ENCODE data around the gene OGFOD1. TPM values are rescaled to one million over a fixed set of nuclear protein-coding genes. Genes with fewer than 3 reads are reported as not detected.
A peak's percentile ranks its signal among the peaks of the same experiment; 100 is the strongest.

The OGFOD1 gene
- polyA plus RNA-seq, 1 donor (not counting 4 experiments of a cell fraction or from before 2014, with no cell fraction given): 70.5 TPM

DNA sequence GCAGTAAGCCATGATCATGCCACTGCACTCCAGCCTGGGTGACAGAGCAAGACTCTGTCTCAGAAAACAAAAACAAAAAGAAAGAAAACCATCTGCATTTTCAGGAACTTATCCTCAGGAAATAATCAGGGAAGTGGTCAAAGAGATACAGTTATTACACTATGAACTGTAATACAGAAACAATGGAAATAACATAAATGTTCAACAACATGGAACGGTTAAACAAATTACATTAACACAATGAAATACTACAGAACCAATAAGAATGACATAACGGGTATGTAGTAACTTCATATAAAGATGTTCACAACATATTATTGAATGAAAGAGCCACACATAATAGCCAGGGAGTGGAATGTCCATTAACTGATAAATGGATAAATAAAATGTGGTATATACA lies 61.7 kb downstream of the OGFOD1 start:
- dilution Hi-C loops (cut with MboI; ENCODE audit: extremely low pct_ligation_motif_present, low sequenced_read_pairs): no loop called here
- no peaks in the 10 kb centered on the region for H3K9me3 ChIP-seq (ENCODE audit: control insufficient read depth, low read depth, low read length)
- TF ChIP-seq EZH2 (IDR thresholded peaks at IDR 0.05; ENCODE audit: low read length): no peak
- TF ChIP-seq, protein P1, sequence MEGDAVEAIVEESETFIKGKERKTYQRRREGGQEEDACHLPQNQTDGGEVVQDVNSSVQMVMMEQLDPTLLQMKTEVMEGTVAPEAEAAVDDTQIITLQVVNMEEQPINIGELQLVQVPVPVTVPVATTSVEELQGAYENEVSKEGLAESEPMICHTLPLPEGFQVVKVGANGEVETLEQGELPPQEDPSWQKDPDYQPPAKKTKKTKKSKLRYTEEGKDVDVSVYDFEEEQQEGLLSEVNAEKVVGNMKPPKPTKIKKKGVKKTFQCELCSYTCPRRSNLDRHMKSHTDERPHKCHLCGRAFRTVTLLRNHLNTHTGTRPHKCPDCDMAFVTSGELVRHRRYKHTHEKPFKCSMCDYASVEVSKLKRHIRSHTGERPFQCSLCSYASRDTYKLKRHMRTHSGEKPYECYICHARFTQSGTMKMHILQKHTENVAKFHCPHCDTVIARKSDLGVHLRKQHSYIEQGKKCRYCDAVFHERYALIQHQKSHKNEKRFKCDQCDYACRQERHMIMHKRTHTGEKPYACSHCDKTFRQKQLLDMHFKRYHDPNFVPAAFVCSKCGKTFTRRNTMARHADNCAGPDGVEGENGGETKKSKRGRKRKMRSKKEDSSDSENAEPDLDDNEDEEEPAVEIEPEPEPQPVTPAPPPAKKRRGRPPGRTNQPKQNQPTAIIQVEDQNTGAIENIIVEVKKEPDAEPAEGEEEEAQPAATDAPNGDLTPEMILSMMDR (optimal IDR thresholded peaks at IDR 0.05 in 1 of 3, IDR thresholded peaks at IDR 0.05 in 1 of 3, conservative IDR thresholded peaks at IDR 0.05 in 1 of 3; ENCODE audit: extremely low read depth in 1 of 3, insufficient read depth in 2 of 3, low read length in 3 of 3): no peak
- no peak overlapping the region for H2AFZ ChIP-seq (ENCODE audit: control insufficient read depth, low read length)
- no peak overlapping the region for H3K4me2 ChIP-seq (ENCODE audit: control insufficient read depth, extremely low read depth, insufficient read depth, low read depth, low read length)
- H3K36me3 ChIP-seq (ENCODE audit: control insufficient read depth in 2 of 2, extremely low read depth in 1 of 2, insufficient read depth in 2 of 2, low read length in 2 of 2): peaks cover 6% of the 10 kb centered on the region in 2 experiments
- DNase-seq (ENCODE audit: low read depth, low spot score) (no peak), FAIRE-seq (no peak)
- H4K20me1 ChIP-seq (ENCODE audit: control insufficient read depth, extremely low read depth, insufficient read depth, low read length): no peaks in the 10 kb centered on the region
- H3K9ac ChIP-seq (ENCODE audit: control insufficient read depth, extremely low read depth, insufficient read depth, low read length): no peak overlapping the region
- H3K79me2 ChIP-seq (ENCODE audit: control insufficient read depth, insufficient read depth, low read length): peaks cover 11% of the 10 kb centered on the region
- no peak overlapping the region for H3K27ac ChIP-seq (ENCODE audit: control insufficient read depth, insufficient read depth, low read length)
- peaks cover 2% of the 10 kb centered on the region for H3K9me1 ChIP-seq (ENCODE audit: control insufficient read depth, extremely low read depth, insufficient read depth, low read length)
- no peak overlapping the region for H3K4me3 ChIP-seq (ENCODE audit: control insufficient read depth in 2 of 3, extremely low read depth in 1 of 3, insufficient read depth in 2 of 3, low read depth in 1 of 3, low read length in 3 of 3)
- H3K4me1 ChIP-seq (ENCODE audit: control insufficient read depth, extremely low read depth, insufficient read depth, low read length): peaks cover 16% of the 10 kb centered on the region
- no peaks in the 10 kb centered on the region for H3K27me3 ChIP-seq (ENCODE audit: control insufficient read depth, extremely low read depth, insufficient read depth, low read length)

DNA sequence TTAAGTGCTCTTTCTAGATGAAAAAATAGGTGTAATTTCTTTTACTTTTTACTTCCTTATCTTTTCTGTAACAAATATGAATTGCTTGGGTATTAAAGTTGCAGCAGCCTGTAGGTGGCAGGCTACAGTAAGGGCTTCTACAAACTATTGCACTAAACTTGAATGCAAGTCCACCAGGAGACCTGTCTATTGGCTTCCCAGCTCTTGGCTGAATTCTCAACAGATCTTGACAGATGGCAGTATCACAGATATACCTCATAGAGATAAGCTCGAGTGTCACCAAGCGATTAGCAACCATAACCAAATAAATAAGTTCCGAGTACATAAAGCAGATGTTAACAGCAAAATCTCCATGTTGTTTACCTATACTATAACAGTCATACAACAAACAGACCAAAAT lies 62.6 kb downstream of the OGFOD1 start:
- TF ChIP-seq EZH2 (IDR thresholded peaks at IDR 0.05; ENCODE audit: low read length): no peak
- TF ChIP-seq, protein P1 (optimal IDR thresholded peaks at IDR 0.05 in 1 of 3, IDR thresholded peaks at IDR 0.05 in 1 of 3, conservative IDR thresholded peaks at IDR 0.05 in 1 of 3; ENCODE audit: extremely low read depth in 1 of 3, insufficient read depth in 2 of 3, low read length in 3 of 3): peak; percentile 60 to 67 (median 64)
- Histone ChIP-seq H3K9ac (ENCODE audit: control insufficient read depth, extremely low read depth, insufficient read depth, low read length) (no peak overlapping the region), H2AFZ (ENCODE audit: control insufficient read depth, low read length) (no peak overlapping the region), H3K9me3 (ENCODE audit: control insufficient read depth, low read depth, low read length) (no peaks in the 10 kb centered on the region), H3K27ac (ENCODE audit: control insufficient read depth, insufficient read depth, low read length) (peak overlapping the region; percentile 5), H3K4me1 (ENCODE audit: control insufficient read depth, extremely low read depth, insufficient read depth, low read length) (peaks cover 23% of the 10 kb centered on the region), H3K27me3 (ENCODE audit: control insufficient read depth, extremely low read depth, insufficient read depth, low read length) (no peaks in the 10 kb centered on the region), H3K36me3 (ENCODE audit: control insufficient read depth in 2 of 2, extremely low read depth in 1 of 2, insufficient read depth in 2 of 2, low read length in 2 of 2) (peaks cover under 1 to 6% of the 10 kb centered on the region in 2 experiments), H4K20me1 (ENCODE audit: control insufficient read depth, extremely low read depth, insufficient read depth, low read length) (no peaks in the 10 kb centered on the region), H3K9me1 (ENCODE audit: control insufficient read depth, extremely low read depth, insufficient read depth, low read length) (peaks cover 2% of the 10 kb centered on the region), H3K4me2 (ENCODE audit: control insufficient read depth, extremely low read depth, insufficient read depth, low read depth, low read length) (no peak overlapping the region), H3K79me2 (ENCODE audit: control insufficient read depth, insufficient read depth, low read length) (peaks cover 11% of the 10 kb centered on the region), H3K4me3 (ENCODE audit: control insufficient read depth in 2 of 3, extremely low read depth in 1 of 3, insufficient read depth in 2 of 3, low read depth in 1 of 3, low read length in 3 of 3) (no peak overlapping the region)
- peak; percentile 86 for FAIRE-seq
- no peak for DNase-seq (ENCODE audit: low read depth, low spot score)
- dilution Hi-C loops (cut with MboI; ENCODE audit: extremely low pct_ligation_motif_present, low sequenced_read_pairs): no loop called here
